Posterior vena cava (tissue), 2 donors: ENCODE data around the gene RAB34. TPM values are rescaled to one million over a fixed set of nuclear protein-coding genes. Genes with fewer than 3 reads are reported as not detected.

Experiments used
- DNase-seq: peaks from one replicate; pipeline ENCODE4 v3.0.0-alpha.2; 2020; ENCODE audit warnings: low spot score
- intact Hi-C, 2 donors: fragments of 100-400 bp; cut with DNase I; formaldehyde crosslinking; loops; one replicate each; pipeline versions ENCODE4 v1.14.1 to v1.14.2; 2022 to 2023
- total RNA-seq, 2 donors: library from RNA; stranded (reverse); fragmentation: NEBNext Ultra II Directional; extraction: Animal tissue kit (Norgen Biotek cat#: 25700); gene quantifications; one replicate each; pipeline ENCODE4 v1.2.1, GENCODE V29; 2021
- donor health status: DM: yes; HTN: yes; CAD: no.
- donor health status: DM: yes; HTN: yes; CAD: no.

Gene RAB34
- total RNA-seq, 2 donors from 2014 or later, result 75.0 to 90.2 TPM

- intact Hi-C loops, result no loop called here
- DNase-seq, result no peak
Measured at GRCh38 chr17:28720247-28720996, 2.8 kb upstream of the RAB34 start.

- intact Hi-C loops, result no loop called here
- no peak for DNase-seq
Measured at GRCh38 chr17:28719021-28719433, 1.4 kb upstream of the RAB34 start.

GRCh38 chr17:28718333-28719020, 809 bp upstream of the RAB34 start:
- intact Hi-C loops, result no loop called here

GRCh38 chr17:28716740-28717577, 709 bp downstream of the RAB34 start:
- intact Hi-C loops, result no loop called here
- DNase-seq, result no peak

More at GRCh38 chr17:28718333-28719020, 809 bp upstream of the RAB34 start:
- no peak for DNase-seq

GRCh38 chr17:28715217-28715616, 2.5 kb downstream of the RAB34 start:
- DNase-seq, result no peak
- intact Hi-C loops, result no loop called here

- DNase-seq, result no peak
- intact Hi-C loops, result no loop called here
Measured at GRCh38 chr17:28714281-28714680, 3.4 kb downstream of the RAB34 start.

- intact Hi-C loops, result no loop called here
- DNase-seq, result no peak
Measured at GRCh38 chr17:28712705-28713415, 4.8 kb downstream of the RAB34 start.

- intact Hi-C loops, result no loop called here
- DNase-seq, result no peak
Measured at GRCh38 chr17:28712032-28712704, 5.5 kb downstream of the RAB34 start.

- DNase-seq, result peak; percentile 87
Measured at GRCh38 chr17:28711723-28712031, 6.0 kb downstream of the RAB34 start, which contains the start of gene PROCA1. Gene PROCA1, minus strand, starts transcription at chr17:28711888. Its CDS starts 228 bp downstream, at chr17:28711660.

GRCh38 chr17:28710861-28711722, 6.6 kb downstream of the RAB34 start:
- DNase-seq, result peak; percentile 96
- intact Hi-C loops, result no loop called here

More at GRCh38 chr17:28711723-28712031, 6.0 kb downstream of the RAB34 start, which contains the start of gene PROCA1:
- intact Hi-C loops, result no loop called here

GRCh38 chr17:28707339-28707720, 10.3 kb downstream of the RAB34 start:
- intact Hi-C loops, result no loop called here
- DNase-seq, result no peak

GRCh38 chr17:28706471-28707338, 11.0 kb downstream of the RAB34 start:
- intact Hi-C loops, result no loop called here
- DNase-seq, result no peak

GRCh38 chr17:28705728-28706334, 11.8 kb downstream of the RAB34 start:
- no peak for DNase-seq
- intact Hi-C loops, result no loop called here

- intact Hi-C loops, result no loop called here
- no peak for DNase-seq
Measured at GRCh38 chr17:28705074-28705659, 12.5 kb downstream of the RAB34 start.

GRCh38 chr17:28704219-28704858, 13.3 kb downstream of the RAB34 start:
- intact Hi-C loops, result no loop called here
- no peak for DNase-seq
